Muscle layer of duodenum (tissue), 2 donors: ENCODE results near the gene FRYL.
A peak's percentile ranks its signal among the peaks of the same experiment; 100 is the strongest.
"Not testable (repeated sequence)": the region's sequence is repeated elsewhere in the genome, so short reads cannot be mapped to it uniquely, and the experiment has no call there.

Source experiments
- H3K27ac ChIP-seq: one replicate; pipeline ENCODE4 v1.7.0; 2013; ENCODE audit warnings: mild to moderate bottlenecking, low read length
- H3K27me3 ChIP-seq: one replicate; pipeline ENCODE4 v1.7.0; 2013; ENCODE audit warnings: low read depth, mild to moderate bottlenecking, control low read depth, low read length
- H3K36me3 ChIP-seq, 2 donors: one replicate each; pipeline ENCODE4 v1.7.0; 2013; ENCODE audit warnings: low read length in 2 of 2, control low read depth in 1 of 2, mild to moderate bottlenecking in 1 of 2; ENCODE audit not compliant: insufficient read depth in 2 of 2, control insufficient read depth in 1 of 2
- H3K4me1 ChIP-seq, 2 donors: one replicate each; pipeline ENCODE4 v1.7.0; 2013; ENCODE audit warnings: low read length in 2 of 2, mild to moderate bottlenecking in 2 of 2, control low read depth in 1 of 2, moderate library complexity in 1 of 2; ENCODE audit not compliant: insufficient read depth in 2 of 2, control insufficient read depth in 1 of 2
- H3K4me3 ChIP-seq, 2 donors: one replicate each; pipeline ENCODE4 v1.7.0; 2013; ENCODE audit warnings: low read length in 2 of 2, low read depth in 1 of 2, mild to moderate bottlenecking in 1 of 2
- H3K9me3 ChIP-seq, 2 donors: one replicate each; pipeline ENCODE4 v1.7.0; 2013; ENCODE audit warnings: low read length in 2 of 2, control low read depth in 1 of 2, mild to moderate bottlenecking in 1 of 2; ENCODE audit not compliant: control insufficient read depth in 1 of 2
- donor health status: healthy.

The FRYL gene

DNA sequence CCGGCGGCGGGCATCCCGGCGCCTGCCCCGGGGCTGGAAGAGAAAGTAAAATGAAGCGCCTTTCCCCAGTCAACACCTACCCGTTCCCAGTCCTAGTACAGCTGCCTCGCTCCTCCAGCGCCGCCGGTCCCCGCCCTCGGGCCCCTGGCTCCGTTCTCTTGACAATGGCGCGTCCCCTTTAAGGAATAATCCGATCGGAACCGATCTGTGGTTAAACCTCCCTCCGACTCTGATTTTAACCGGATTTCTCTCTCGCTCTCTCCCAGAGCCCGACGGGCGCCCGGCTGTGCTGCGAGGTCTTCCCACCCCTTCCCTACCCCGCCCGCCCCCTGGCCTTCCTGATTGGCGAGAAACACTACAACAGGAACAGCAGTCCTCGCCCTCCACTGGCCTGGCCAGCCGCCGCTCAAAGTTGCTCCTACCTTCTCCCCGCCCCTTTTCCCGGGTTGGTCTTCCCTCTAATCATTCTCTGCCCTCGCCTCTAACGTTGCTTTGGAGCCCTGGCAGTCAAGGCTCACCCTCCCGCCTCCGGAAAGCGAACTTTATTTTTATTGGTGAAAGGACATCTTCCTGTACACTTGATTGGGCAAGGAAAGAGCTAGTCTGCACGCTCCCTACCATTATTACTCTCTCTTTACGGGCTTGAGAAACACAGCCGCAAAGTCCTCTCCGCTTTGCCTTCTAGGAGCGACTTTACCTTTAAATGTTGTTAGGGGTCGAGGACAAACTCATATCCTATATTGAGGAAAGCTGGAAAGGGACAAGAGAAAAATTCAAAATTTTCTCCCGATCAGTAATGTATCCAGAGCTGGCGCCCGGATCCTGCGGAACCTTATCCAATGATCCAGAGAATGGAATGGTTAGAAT lies at the start of gene FRYL:
FRYL (minus strand) TSS at position 282 of the 867 bp plus-strand sequence. CDS start 145,869 bp downstream, outside the sequence.
- H3K36me3 ChIP-seq, result peaks cover 0 to 6% of the 10 kb centered on the region in 2 donors
- H3K9me3 ChIP-seq, result no peaks in the 10 kb centered on the region
- H3K4me1 ChIP-seq, result peaks cover 13 to 37% of the 10 kb centered on the region in 2 donors
- peak within 1 kb of the TSS; percentile 94 to 97 for H3K4me3 ChIP-seq
- H3K27ac ChIP-seq, result peak within 1 kb of the TSS; percentile 90
- no peaks in the 10 kb centered on the region for H3K27me3 ChIP-seq

GRCh38 chr4:48827622-48828021 lies 47.5 kb upstream of the FRYL start:
- no peaks in the 10 kb centered on the region for H3K36me3 ChIP-seq
- no peaks in the 10 kb centered on the region for H3K9me3 ChIP-seq
- H3K4me1 ChIP-seq, result peaks cover 0 to 5% of the 10 kb centered on the region in 2 donors
- H3K27ac ChIP-seq, result no peak overlapping the region
- H3K27me3 ChIP-seq, result no peaks in the 10 kb centered on the region
- no peak overlapping the region for H3K4me3 ChIP-seq

- H3K27ac ChIP-seq, H3K9me3 ChIP-seq, H3K36me3 ChIP-seq, H3K4me1 ChIP-seq, H3K4me3 ChIP-seq, H3K27me3 ChIP-seq: not testable (repeated sequence)
Observed at GRCh38 chr4:48821431-48821830, 41.4 kb upstream of the FRYL start.

DNA sequence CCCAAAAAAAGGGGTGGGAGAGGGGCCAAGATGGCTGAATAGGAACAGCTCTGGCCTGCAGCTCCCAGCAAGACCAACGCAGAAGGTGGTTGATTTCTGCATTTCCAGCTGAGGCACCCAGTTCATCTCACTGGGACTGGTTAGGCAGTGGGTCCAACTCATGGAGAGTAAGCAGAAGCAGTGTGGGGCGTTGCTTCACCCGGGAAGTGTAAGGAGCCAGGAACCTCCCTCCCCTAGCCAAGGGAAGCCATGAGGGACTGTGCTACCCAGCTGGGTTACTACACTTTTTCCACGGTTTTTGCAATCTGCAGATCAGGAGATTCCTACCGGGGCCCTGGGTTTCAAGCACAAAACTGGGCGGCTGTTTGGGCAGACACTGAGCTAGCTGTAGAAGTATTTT lies 36.9 kb upstream of the FRYL start:
- Histone ChIP-seq H3K27me3 (no peaks in the 10 kb centered on the region), H3K9me3 (no peaks in the 10 kb centered on the region), H3K4me3 (no peak overlapping the region), H3K4me1 (no peaks in the 10 kb centered on the region), H3K27ac (no peak overlapping the region), H3K36me3 (no peaks in the 10 kb centered on the region)

GRCh38 chr4:48816297-48816696 lies 36.2 kb upstream of the FRYL start:
- H3K36me3 ChIP-seq, H3K4me3 ChIP-seq, H3K9me3 ChIP-seq, H3K27ac ChIP-seq, H3K27me3 ChIP-seq, H3K4me1 ChIP-seq: not testable (repeated sequence)

- H3K27me3 ChIP-seq, result no peaks in the 10 kb centered on the region
- H3K36me3 ChIP-seq, result no peaks in the 10 kb centered on the region
- H3K4me1 ChIP-seq, result no peaks in the 10 kb centered on the region
- H3K4me3 ChIP-seq, result no peak overlapping the region
- no peak overlapping the region for H3K27ac ChIP-seq
- no peaks in the 10 kb centered on the region for H3K9me3 ChIP-seq
Observed at GRCh38 chr4:48815483-48815882, 35.4 kb upstream of the FRYL start.

DNA sequence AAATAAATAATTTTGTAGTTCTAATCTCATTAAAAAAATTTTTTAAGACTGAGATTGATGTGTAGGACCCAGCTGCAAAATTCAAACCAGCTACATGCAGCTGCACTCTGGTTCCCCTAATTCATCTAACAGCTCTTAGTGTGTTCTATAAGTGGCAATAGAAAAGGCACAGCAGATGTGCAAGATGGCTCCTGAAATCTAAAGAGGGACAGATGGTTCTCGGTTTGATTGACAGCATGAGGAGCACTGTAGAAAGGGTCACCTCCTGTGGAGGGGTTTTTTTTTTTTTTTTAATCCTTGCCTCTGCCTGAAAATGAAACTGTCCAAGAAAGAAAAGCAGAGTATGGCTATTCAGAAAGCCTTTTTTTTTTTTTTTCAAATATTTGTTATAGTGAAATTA lies 33.9 kb upstream of the FRYL start:
- Histone ChIP-seq H3K27me3 (no peaks in the 10 kb centered on the region), H3K9me3 (no peaks in the 10 kb centered on the region), H3K27ac (no peak overlapping the region), H3K4me3 (no peak overlapping the region), H3K36me3 (no peaks in the 10 kb centered on the region), H3K4me1 (no peaks in the 10 kb centered on the region)

DNA sequence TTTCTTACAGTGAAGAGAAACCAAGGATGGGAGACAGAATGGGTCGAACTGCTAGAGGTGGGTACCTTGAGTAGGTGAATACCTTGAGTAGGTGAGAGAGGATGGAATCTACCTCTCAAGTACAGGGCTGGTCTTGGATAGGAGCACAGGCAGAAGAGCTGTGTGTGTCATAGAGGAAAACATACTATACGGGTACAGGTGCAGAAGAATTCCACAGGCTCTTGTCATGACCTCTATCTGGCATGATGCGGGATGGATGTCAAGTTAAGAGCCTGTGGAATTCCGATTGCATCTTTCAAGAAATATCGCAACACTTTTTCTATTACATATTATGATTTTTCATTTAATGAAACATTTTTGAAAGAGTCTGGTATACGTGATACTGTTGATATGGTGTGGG lies 32.8 kb upstream of the FRYL start:
- no peak overlapping the region for H3K27ac ChIP-seq
- no peak overlapping the region for H3K4me3 ChIP-seq
- no peaks in the 10 kb centered on the region for H3K9me3 ChIP-seq
- H3K4me1 ChIP-seq, result no peaks in the 10 kb centered on the region
- no peaks in the 10 kb centered on the region for H3K27me3 ChIP-seq
- no peaks in the 10 kb centered on the region for H3K36me3 ChIP-seq

- peaks cover 0 to 6% of the 10 kb centered on the region in 2 donors for H3K4me1 ChIP-seq
- H3K9me3 ChIP-seq, result no peaks in the 10 kb centered on the region
- no peaks in the 10 kb centered on the region for H3K27me3 ChIP-seq
- H3K4me3 ChIP-seq, result no peak overlapping the region
- no peak overlapping the region for H3K27ac ChIP-seq
- H3K36me3 ChIP-seq, result no peaks in the 10 kb centered on the region
Observed at GRCh38 chr4:48804584-48805301, 24.7 kb upstream of the FRYL start.

- Histone ChIP-seq H3K4me3 (no peak overlapping the region), H3K4me1 (peaks cover 0 to 6% of the 10 kb centered on the region in 2 donors), H3K9me3 (no peaks in the 10 kb centered on the region), H3K27ac (no peak overlapping the region), H3K36me3 (no peaks in the 10 kb centered on the region), H3K27me3 (no peaks in the 10 kb centered on the region)
Observed at GRCh38 chr4:48801016-48801715, 21.1 kb upstream of the FRYL start.

- not testable (repeated sequence) for H3K4me1 ChIP-seq, H3K27ac ChIP-seq, H3K4me3 ChIP-seq, H3K27me3 ChIP-seq, H3K9me3 ChIP-seq, H3K36me3 ChIP-seq
Observed at GRCh38 chr4:48800155-48800554, 20.1 kb upstream of the FRYL start.
